Raji (cell line): Measurements from ENCODE around the gene ATN1.

Experiments
- POLR2A ChIP-seq: IDR thresholded peaks from 2 replicates; pipeline ENCODE4 v1.6.1; 2011; ENCODE audit warnings: low read depth, low read length, control low read depth; ENCODE audit not compliant: insufficient read depth

ATN1 gene, protein sequence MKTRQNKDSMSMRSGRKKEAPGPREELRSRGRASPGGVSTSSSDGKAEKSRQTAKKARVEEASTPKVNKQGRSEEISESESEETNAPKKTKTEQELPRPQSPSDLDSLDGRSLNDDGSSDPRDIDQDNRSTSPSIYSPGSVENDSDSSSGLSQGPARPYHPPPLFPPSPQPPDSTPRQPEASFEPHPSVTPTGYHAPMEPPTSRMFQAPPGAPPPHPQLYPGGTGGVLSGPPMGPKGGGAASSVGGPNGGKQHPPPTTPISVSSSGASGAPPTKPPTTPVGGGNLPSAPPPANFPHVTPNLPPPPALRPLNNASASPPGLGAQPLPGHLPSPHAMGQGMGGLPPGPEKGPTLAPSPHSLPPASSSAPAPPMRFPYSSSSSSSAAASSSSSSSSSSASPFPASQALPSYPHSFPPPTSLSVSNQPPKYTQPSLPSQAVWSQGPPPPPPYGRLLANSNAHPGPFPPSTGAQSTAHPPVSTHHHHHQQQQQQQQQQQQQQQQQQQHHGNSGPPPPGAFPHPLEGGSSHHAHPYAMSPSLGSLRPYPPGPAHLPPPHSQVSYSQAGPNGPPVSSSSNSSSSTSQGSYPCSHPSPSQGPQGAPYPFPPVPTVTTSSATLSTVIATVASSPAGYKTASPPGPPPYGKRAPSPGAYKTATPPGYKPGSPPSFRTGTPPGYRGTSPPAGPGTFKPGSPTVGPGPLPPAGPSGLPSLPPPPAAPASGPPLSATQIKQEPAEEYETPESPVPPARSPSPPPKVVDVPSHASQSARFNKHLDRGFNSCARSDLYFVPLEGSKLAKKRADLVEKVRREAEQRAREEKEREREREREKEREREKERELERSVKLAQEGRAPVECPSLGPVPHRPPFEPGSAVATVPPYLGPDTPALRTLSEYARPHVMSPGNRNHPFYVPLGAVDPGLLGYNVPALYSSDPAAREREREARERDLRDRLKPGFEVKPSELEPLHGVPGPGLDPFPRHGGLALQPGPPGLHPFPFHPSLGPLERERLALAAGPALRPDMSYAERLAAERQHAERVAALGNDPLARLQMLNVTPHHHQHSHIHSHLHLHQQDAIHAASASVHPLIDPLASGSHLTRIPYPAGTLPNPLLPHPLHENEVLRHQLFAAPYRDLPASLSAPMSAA (N-terminal part only)

DNA sequence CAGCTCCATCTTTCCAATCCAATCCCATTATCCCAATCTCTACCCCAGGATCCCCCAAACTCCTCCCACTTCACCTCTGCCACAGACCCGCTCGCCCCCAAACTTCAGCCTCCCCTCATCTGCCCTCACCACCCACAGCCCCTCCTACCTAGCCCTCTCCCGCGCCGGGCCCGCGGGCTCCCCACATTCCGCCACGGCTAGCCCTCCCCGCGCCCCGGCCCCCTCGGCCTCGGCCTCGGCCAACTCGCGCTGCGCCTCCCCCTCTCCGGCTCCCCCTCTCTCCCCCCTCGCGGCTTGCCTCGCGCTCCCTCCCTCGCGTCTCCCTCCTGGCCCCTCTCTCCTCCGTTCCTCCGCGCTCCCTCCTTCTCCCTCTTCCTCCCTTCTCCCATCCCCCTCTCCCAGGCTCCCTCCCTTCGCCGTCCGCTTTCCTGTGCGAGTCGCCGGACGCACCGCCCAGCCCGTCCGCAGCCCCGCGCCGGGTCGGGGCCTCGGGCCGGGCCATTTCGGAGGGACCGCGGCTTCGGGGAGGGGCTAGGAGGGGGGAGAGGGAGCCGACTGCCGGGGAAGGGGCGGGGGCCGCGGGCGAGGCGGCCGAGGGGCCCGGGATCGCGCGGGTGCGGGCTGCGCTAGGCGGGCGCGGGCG is at the start of gene ATN1:
Gene ATN1 (plus strand): TSS at position 581 of the 643 bp plus-strand sequence. CDS start 6,043 bp downstream, outside the sequence.
- peak; percentile 47; the same call in 1 of the 2 replicates for TF ChIP-seq POLR2A

- no peak for TF ChIP-seq POLR2A
Observed at GRCh38 chr12:6883252-6883651, 44.5 kb upstream of the ATN1 start.

DNA sequence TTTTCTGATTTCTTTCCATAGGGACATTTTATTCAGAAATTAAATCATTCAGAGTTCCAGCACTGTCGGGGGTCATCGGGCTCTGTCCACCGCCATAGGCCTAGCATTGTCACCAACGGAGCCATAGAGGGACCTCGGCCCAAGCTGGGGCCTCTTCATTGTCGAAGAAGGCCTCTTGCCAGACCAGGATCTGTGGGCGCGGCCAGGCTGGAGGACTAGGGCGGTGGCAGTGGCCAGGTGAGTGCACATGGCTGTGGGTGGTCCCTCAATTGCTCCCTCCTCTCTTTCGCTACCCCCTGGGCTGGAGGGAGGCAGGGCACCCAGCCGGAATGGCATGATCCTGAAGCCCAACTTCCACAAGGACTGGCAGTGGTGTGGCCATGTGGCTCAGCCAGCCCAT is 44.1 kb upstream of the ATN1 start:
- TF ChIP-seq POLR2A = no peak

GRCh38 chr12:6884539-6884938 is 43.2 kb upstream of the ATN1 start:
- no peak for TF ChIP-seq POLR2A

- TF ChIP-seq POLR2A = no peak
Observed at GRCh38 chr12:6887460-6887859, 40.3 kb upstream of the ATN1 start.

- no peak for TF ChIP-seq POLR2A
Observed at GRCh38 chr12:6888360-6888759, 39.4 kb upstream of the ATN1 start.

- peak; percentile 93 for TF ChIP-seq POLR2A
Observed at GRCh38 chr12:6890789-6891645, 36.7 kb upstream of the ATN1 start.

- TF ChIP-seq POLR2A = no peak
Observed at GRCh38 chr12:6891646-6892001, 36.1 kb upstream of the ATN1 start.

- TF ChIP-seq POLR2A = no peak
Observed at GRCh38 chr12:6894321-6894720, 33.4 kb upstream of the ATN1 start.

DNA sequence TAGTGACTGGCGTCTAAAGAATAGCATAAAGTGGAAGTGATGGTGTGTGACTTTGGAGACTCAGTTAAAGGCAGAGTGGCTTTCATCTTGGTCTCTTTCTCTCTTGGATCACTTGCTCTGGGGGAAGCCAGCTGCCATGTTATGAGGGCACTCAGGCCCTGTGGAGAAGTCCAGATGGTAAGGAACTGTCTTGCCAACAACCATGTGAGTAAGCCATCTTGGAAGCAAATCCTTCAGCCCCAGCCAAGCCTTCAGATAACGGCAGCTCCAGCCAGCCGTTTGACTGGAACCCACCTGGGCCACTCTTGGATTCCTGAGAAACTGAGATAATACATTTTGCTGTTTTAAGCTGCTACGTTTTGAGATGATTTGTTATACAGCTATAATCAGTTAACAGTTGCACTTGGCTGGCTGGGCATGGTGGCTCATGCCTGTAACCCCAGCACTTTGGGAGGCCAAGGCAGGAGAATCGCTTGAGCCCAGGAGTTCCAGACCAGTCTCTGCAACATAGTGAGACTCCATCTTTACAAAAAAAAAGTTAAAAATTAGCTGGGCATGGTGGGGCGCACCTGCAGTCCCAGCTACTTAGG is 30.8 kb upstream of the ATN1 start:
- no peak for TF ChIP-seq POLR2A

- TF ChIP-seq POLR2A = no peak
Observed at GRCh38 chr12:6899427-6899826, 28.3 kb upstream of the ATN1 start.

DNA sequence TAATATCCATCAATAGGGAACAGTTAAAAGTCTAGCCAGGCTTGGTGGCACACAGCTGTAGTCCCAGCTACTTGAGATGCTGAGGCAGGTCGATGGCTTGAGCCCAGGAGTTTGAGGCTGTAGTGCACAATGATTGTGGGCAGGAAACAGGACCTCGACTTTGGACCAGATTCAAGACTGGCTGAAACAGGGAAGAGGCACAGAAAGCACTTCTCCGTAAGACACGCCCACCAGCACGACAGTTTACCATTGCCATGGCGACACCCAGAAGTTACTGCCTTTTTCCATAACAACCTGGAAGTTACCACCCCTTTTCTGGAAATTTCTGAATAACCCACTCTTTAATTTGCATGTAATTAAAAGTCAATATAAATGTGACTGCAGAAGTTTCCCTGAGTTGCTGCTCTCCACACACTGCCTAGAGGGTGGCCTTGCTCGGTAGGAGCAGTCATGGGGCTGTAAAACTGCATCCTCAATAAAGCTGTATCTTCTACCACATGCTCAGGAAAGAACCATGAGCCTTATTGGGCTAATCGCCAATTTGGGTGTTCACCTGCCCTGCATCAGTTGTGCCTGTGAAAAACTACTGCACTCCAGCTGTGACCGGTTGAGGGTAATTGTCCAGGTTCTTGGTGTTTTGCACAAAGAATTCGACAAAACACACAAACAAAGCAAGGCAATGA is 27.8 kb upstream of the ATN1 start:
- TF ChIP-seq POLR2A = no peak

GRCh38 chr12:6902448-6902847 is 25.3 kb upstream of the ATN1 start:
- no peak for TF ChIP-seq POLR2A

DNA sequence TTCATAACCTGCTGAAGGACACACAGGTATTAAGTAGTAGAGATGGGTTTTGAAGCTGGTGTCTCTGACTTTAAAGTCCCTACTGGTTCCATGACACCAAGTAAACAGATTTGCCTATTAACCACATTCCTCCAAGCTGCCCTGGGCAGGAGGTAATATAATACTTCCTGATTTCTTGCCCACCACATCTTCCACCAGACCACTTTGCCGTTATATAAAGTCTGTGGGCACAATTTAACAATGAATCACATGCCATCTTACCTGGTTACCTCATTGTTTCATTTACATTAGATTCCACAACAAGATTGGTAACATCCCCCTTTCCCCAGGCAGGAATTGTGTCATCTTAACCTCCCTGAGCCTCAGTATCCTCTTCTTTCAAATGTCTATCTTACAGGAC is 24.0 kb upstream of the ATN1 start:
- TF ChIP-seq POLR2A = peak; percentile 32; the same call in 1 of the 2 replicates
